Measurements from ENCODE around the gene CDC73.

- TF ChIP-seq RARB (CRISPR knock-in tag; IDR thresholded peaks at IDR 0.05): no peak
- TF ChIP-seq TOX (CRISPR knock-in tag; IDR thresholded peaks at IDR 0.05; ENCODE audit: borderline replicate concordance): no peak
- no peak for TF ChIP-seq ZNF565 (CRISPR knock-in tag; conservative IDR thresholded peaks at IDR 0.05; ENCODE audit: low read depth)
- TF ChIP-seq ARNTL (CRISPR knock-in tag; IDR thresholded peaks at IDR 0.05; ENCODE audit: borderline replicate concordance, low read depth): no peak
- TF ChIP-seq CSDC2 (CRISPR knock-in tag; IDR thresholded peaks at IDR 0.05): no peak
- no peak for TF ChIP-seq PATZ1 (CRISPR knock-in tag; IDR thresholded peaks at IDR 0.05; ENCODE audit: borderline replicate concordance)
These were observed 97.6 kb downstream of the CDC73 start for GRCh38 chr1:193219391-193219790.

Measured in SK-N-SH treated with all-trans-retinoic acid at 6 μM for 48 hours (cell line).